Neural crest cell (in vitro differentiated cells): ENCODE measurements around the gene DIRAS3. TPM values are rescaled to one million over a fixed set of nuclear protein-coding genes. Genes with fewer than 3 reads are reported as not detected.

Source experiments
- DNase-seq: peaks from one replicate; pipeline ENCODE4 v3.0.0; 2021; ENCODE audit warnings: low read depth, mixed read lengths, low spot score
- H3K27ac Mint-ChIP-seq: one replicate; pipeline ENCODE4 v1.8.0; 2021; ENCODE audit warnings: mild to moderate bottlenecking, mixed read lengths; ENCODE audit not compliant: unreplicated experiment
- H3K27me3 Mint-ChIP-seq: 2 replicates; pipeline ENCODE4 v1.8.0; 2021; ENCODE audit warnings: low read depth, mild to moderate bottlenecking, mixed read lengths
- H3K36me3 Mint-ChIP-seq: 2 replicates; pipeline ENCODE4 v1.8.0; 2021; ENCODE audit warnings: low read depth, mild to moderate bottlenecking, mixed read lengths
- H3K4me1 Mint-ChIP-seq: 2 replicates; pipeline ENCODE4 v1.8.0; 2021; ENCODE audit warnings: mixed read lengths
- H3K4me3 Mint-ChIP-seq: one replicate; pipeline ENCODE4 v1.8.0; 2021; ENCODE audit warnings: mild to moderate bottlenecking, mixed read lengths
- H3K9me3 Mint-ChIP-seq: 2 replicates; pipeline ENCODE4 v1.8.0; 2021; ENCODE audit warnings: mixed read lengths
- CTCF ChIP-seq: fragments of 200-600 bp; sonication (generic); conservative IDR thresholded peaks from 2 replicates; pipeline ENCODE4 v1.5.0; 2021; ENCODE audit warnings: antibody characterized with exemption, mild to moderate bottlenecking
- total RNA-seq: library from RNA; stranded (reverse); gene quantifications from 2 replicates; pipeline ENCODE4 v1.2.1, GENCODE V29; 2021

The DIRAS3 gene
- total RNA-seq, 1 donor from 2014 or later = 1.1 TPM

- Mint-ChIP-seq H3K27me3 (peaks cover 30% of the 10 kb centered on the region), H3K4me3 (no peak overlapping the region), H3K36me3 (peaks cover 3% of the 10 kb centered on the region), H3K4me1 (no peaks in the 10 kb centered on the region), H3K27ac (no peak overlapping the region), H3K9me3 (no peaks in the 10 kb centered on the region)
- DNase-seq = no peak
- no peak for TF ChIP-seq CTCF
Measured at GRCh38 chr1:68045511-68046180, 4.8 kb downstream of the DIRAS3 start.

GRCh38 chr1:68043443-68044090 is 6.9 kb downstream of the DIRAS3 start:
- no peaks in the 10 kb centered on the region for H3K9me3 Mint-ChIP-seq
- no peaks in the 10 kb centered on the region for H3K4me1 Mint-ChIP-seq

GRCh38 chr1:68036946-68037345 is 13.5 kb downstream of the DIRAS3 start:
- Mint-ChIP-seq H3K36me3 (no peaks in the 10 kb centered on the region), H3K27me3 (peaks cover 3% of the 10 kb centered on the region), H3K4me3 (no peak overlapping the region), H3K9me3 (peaks cover 5% of the 10 kb centered on the region), H3K27ac (no peak overlapping the region), H3K4me1 (no peaks in the 10 kb centered on the region)
- no peak for DNase-seq
- no peak for TF ChIP-seq CTCF

More at GRCh38 chr1:68043443-68044090, 6.9 kb downstream of the DIRAS3 start:
- peaks cover 3% of the 10 kb centered on the region for H3K36me3 Mint-ChIP-seq
- H3K4me3 Mint-ChIP-seq = no peak overlapping the region
- H3K27ac Mint-ChIP-seq = no peak overlapping the region
- peaks cover 11% of the 10 kb centered on the region for H3K27me3 Mint-ChIP-seq
- no peak for DNase-seq
- TF ChIP-seq CTCF = no peak

GRCh38 chr1:68029444-68029843 is 21.0 kb downstream of the DIRAS3 start:
- Mint-ChIP-seq H3K9me3 (no peaks in the 10 kb centered on the region), H3K27me3 (no peaks in the 10 kb centered on the region), H3K27ac (no peak overlapping the region), H3K36me3 (no peaks in the 10 kb centered on the region), H3K4me3 (no peak overlapping the region), H3K4me1 (no peaks in the 10 kb centered on the region)
- no peak for TF ChIP-seq CTCF
- no peak for DNase-seq

- no peak overlapping the region for H3K27ac Mint-ChIP-seq
- no peaks in the 10 kb centered on the region for H3K36me3 Mint-ChIP-seq
- no peaks in the 10 kb centered on the region for H3K27me3 Mint-ChIP-seq
- no peak overlapping the region for H3K4me3 Mint-ChIP-seq
- H3K4me1 Mint-ChIP-seq = no peaks in the 10 kb centered on the region
- H3K9me3 Mint-ChIP-seq = no peaks in the 10 kb centered on the region
- no peak for DNase-seq
- TF ChIP-seq CTCF = no peak
Measured at GRCh38 chr1:68028566-68028965, 21.9 kb downstream of the DIRAS3 start.
